HepG2 (cell line): ENCODE measurements around the gene LEP.

Source experiments
- AFF4 ChIP-seq: sonication (generic); formaldehyde crosslinking; IDR thresholded peaks from 2 replicates; pipeline ENCODE4 v1.4.0; 2020; ENCODE audit warnings: missing genetic modification reagents
- ATF2 ChIP-seq: sonication (generic); formaldehyde crosslinking; IDR thresholded peaks from 2 replicates; pipeline ENCODE4 v1.4.0; 2020; ENCODE audit warnings: missing genetic modification reagents
- CTCF ChIP-seq: sonication (generic); formaldehyde crosslinking; IDR thresholded peaks from 2 replicates; pipeline ENCODE4 v1.5.0; 2020; ENCODE audit warnings: mild to moderate bottlenecking, missing genetic modification reagents, moderate library complexity
- E2F1 ChIP-seq: sonication (generic); formaldehyde crosslinking; IDR thresholded peaks from 2 replicates; pipeline ENCODE4 v1.5.0; 2020; ENCODE audit warnings: missing genetic modification reagents
- FOSL2 ChIP-seq: sonication (generic); formaldehyde crosslinking; IDR thresholded peaks from 2 replicates; pipeline ENCODE4 v1.4.0; 2020; ENCODE audit warnings: missing genetic modification reagents
- MED13 ChIP-seq: sonication (generic); formaldehyde crosslinking; IDR thresholded peaks from 2 replicates; pipeline ENCODE4 v1.5.0; 2020; ENCODE audit warnings: missing genetic modification reagents
- SMC3 ChIP-seq: IDR thresholded peaks from 2 replicates; pipeline ENCODE4 v1.6.1; 2011; ENCODE audit warnings: low read length, improper control_type of control experiment
- SP1 ChIP-seq, 2 experiments: fragments of 450-650 bp in 1 of 2; sonication (generic) in 1 of 2; formaldehyde crosslinking in 1 of 2; IDR thresholded peaks; 2 replicates each; pipeline versions ENCODE4 v1.4.0 to v1.6.1; 2016 to 2020; ENCODE audit warnings: missing genetic modification reagents in 1 of 2
- TBL1XR1 ChIP-seq: fragments of 150-350 bp; IDR thresholded peaks from 2 replicates; pipeline ENCODE4 v1.6.1; 2014; ENCODE audit warnings: borderline replicate concordance, low read length; ENCODE audit not compliant: partially characterized antibody
- TFE3 ChIP-seq: IDR thresholded peaks from 2 replicates; pipeline ENCODE4 v1.6.1; 2016
- ZNF121 ChIP-seq: sonication (generic); formaldehyde crosslinking; IDR thresholded peaks from 2 replicates; pipeline ENCODE4 v1.5.0; 2020; ENCODE audit warnings: mild to moderate bottlenecking, missing genetic modification reagents
- ZNF207 ChIP-seq: fragments of 450-650 bp; IDR thresholded peaks from 2 replicates; pipeline ENCODE4 v1.6.1; 2016; ENCODE audit warnings: antibody characterized with exemption, borderline replicate concordance

- TF ChIP-seq CTCF (CRISPR knock-in tag) (no peak), TFE3 (no peak), SMC3 (no peak), SP1 (IDR thresholded peaks at IDR 0.05) (no peak), SP1 (CRISPR knock-in tag; IDR thresholded peaks at IDR 0.05) (no peak), ZNF207 (no peak), ZNF121 (CRISPR knock-in tag) (no peak), E2F1 (CRISPR knock-in tag) (no peak), ATF2 (no peak), MED13 (no peak), FOSL2 (CRISPR knock-in tag) (no peak), AFF4 (CRISPR knock-in tag) (no peak), TBL1XR1 (no peak)
Observed at GRCh38 chr7:128247108-128247507, 6.0 kb downstream of the LEP start.
